Measurements from ENCODE around the gene RCOR3.

RCOR3 gene

GRCh38 chr1:211341999-211342398 is 82.8 kb downstream of the RCOR3 start:
- H3K27ac ChIP-seq (ENCODE audit: low read length), result no peak overlapping the region
- H3K4me1 ChIP-seq (ENCODE audit: low read length), result peaks cover 34% of the 10 kb centered on the region
- no peak overlapping the region for H3K9ac ChIP-seq (ENCODE audit: low read length)
- H3K9me2 ChIP-seq (replicated peaks; ENCODE audit: insufficient read depth, low read length), result no peaks in the 10 kb centered on the region
- DNase-seq, result no peak
- H2AFZ ChIP-seq (ENCODE audit: low read length), result no peak overlapping the region
- no peaks in the 10 kb centered on the region for H4K20me1 ChIP-seq (ENCODE audit: insufficient read depth, low read length)
- H3K36me3 ChIP-seq (replicated peaks; ENCODE audit: insufficient read depth, low read length), result no peaks in the 10 kb centered on the region
- no peak overlapping the region for H3K4me2 ChIP-seq (ENCODE audit: low read depth, low read length)
- TF ChIP-seq CTCF (IDR thresholded peaks at IDR 0.05; ENCODE audit: low read length) (no peak), EZH2 (optimal IDR thresholded peaks at IDR 0.05; ENCODE audit: low read depth, low read length) (no peak)
- H3K4me3 ChIP-seq (ENCODE audit: low read length), result no peak overlapping the region
- no peaks in the 10 kb centered on the region for H3K27me3 ChIP-seq (replicated peaks; ENCODE audit: insufficient read depth, low read length)
- H3K9me3 ChIP-seq (replicated peaks; ENCODE audit: insufficient read depth, low read length), result no peaks in the 10 kb centered on the region
- H3K79me2 ChIP-seq (ENCODE audit: low read length), result peaks cover 53% of the 10 kb centered on the region
- H3F3A ChIP-seq (ENCODE audit: insufficient read depth, low read length), result no peaks in the 10 kb centered on the region

GRCh38 chr1:211343607-211344006 is 84.4 kb downstream of the RCOR3 start:
- no peak overlapping the region for H2AFZ ChIP-seq (ENCODE audit: low read length)
- peaks cover 39% of the 10 kb centered on the region for H3K79me2 ChIP-seq (ENCODE audit: low read length)
- no peak overlapping the region for H3K4me3 ChIP-seq (ENCODE audit: low read length)

GRCh38 chr1:211344152-211344618 is 85.0 kb downstream of the RCOR3 start:
- no peaks in the 10 kb centered on the region for H3K27me3 ChIP-seq (replicated peaks; ENCODE audit: insufficient read depth, low read length)
- no peaks in the 10 kb centered on the region for H3K9me3 ChIP-seq (replicated peaks; ENCODE audit: insufficient read depth, low read length)
- TF ChIP-seq CTCF (IDR thresholded peaks at IDR 0.05; ENCODE audit: low read length) (no peak), EZH2 (optimal IDR thresholded peaks at IDR 0.05; ENCODE audit: low read depth, low read length) (no peak), EZH2phosphoT487 (IDR thresholded peaks at IDR 0.05; ENCODE audit: low read length) (no peak)
- H3K4me2 ChIP-seq (ENCODE audit: low read depth, low read length), result no peak overlapping the region
- no peak overlapping the region for H3K4me3 ChIP-seq (ENCODE audit: low read length)
- no peak for DNase-seq
- H3K9me2 ChIP-seq (replicated peaks; ENCODE audit: insufficient read depth, low read length), result no peaks in the 10 kb centered on the region
- no peak overlapping the region for H2AFZ ChIP-seq (ENCODE audit: low read length)
- H3K4me1 ChIP-seq (ENCODE audit: low read length), result peaks cover 21% of the 10 kb centered on the region
- H3K79me2 ChIP-seq (ENCODE audit: low read length), result peaks cover 36% of the 10 kb centered on the region
- no peaks in the 10 kb centered on the region for H3F3A ChIP-seq (ENCODE audit: insufficient read depth, low read length)
- H3K27ac ChIP-seq (ENCODE audit: low read length), result no peak overlapping the region
- H3K9ac ChIP-seq (ENCODE audit: low read length), result no peak overlapping the region
- no peaks in the 10 kb centered on the region for H4K20me1 ChIP-seq (ENCODE audit: insufficient read depth, low read length)
- H3K36me3 ChIP-seq (replicated peaks; ENCODE audit: insufficient read depth, low read length), result no peaks in the 10 kb centered on the region

More at GRCh38 chr1:211343607-211344006, 84.4 kb downstream of the RCOR3 start:
- Histone ChIP-seq H3K4me2 (ENCODE audit: low read depth, low read length) (no peak overlapping the region), H4K20me1 (ENCODE audit: insufficient read depth, low read length) (no peaks in the 10 kb centered on the region), H3K4me1 (ENCODE audit: low read length) (peaks cover 25% of the 10 kb centered on the region), H3K36me3 (replicated peaks; ENCODE audit: insufficient read depth, low read length) (no peaks in the 10 kb centered on the region), H3K27me3 (replicated peaks; ENCODE audit: insufficient read depth, low read length) (no peaks in the 10 kb centered on the region), H3K9me2 (replicated peaks; ENCODE audit: insufficient read depth, low read length) (no peaks in the 10 kb centered on the region), H3F3A (ENCODE audit: insufficient read depth, low read length) (no peaks in the 10 kb centered on the region), H3K9ac (ENCODE audit: low read length) (no peak overlapping the region), H3K27ac (ENCODE audit: low read length) (no peak overlapping the region), H3K9me3 (replicated peaks; ENCODE audit: insufficient read depth, low read length) (no peaks in the 10 kb centered on the region)
- TF ChIP-seq EZH2phosphoT487 (IDR thresholded peaks at IDR 0.05; ENCODE audit: low read length), result no peak
- TF ChIP-seq CTCF (IDR thresholded peaks at IDR 0.05; ENCODE audit: low read length), result no peak
- no peak for TF ChIP-seq EZH2 (optimal IDR thresholded peaks at IDR 0.05; ENCODE audit: low read depth, low read length)
- DNase-seq, result no peak

Measured in MM.1S (cell line).